OCI-LY7 (cell line): ENCODE data around the gene TNFRSF1A.

ENCODE experiments used
- EZH2phosphoT487 ChIP-seq: fragments of 200-600 bp; sonication (generic); IDR thresholded peaks from 2 replicates; pipeline ENCODE4 v1.6.1; 2018; ENCODE audit warnings: low read depth, borderline replicate concordance, mild to moderate bottlenecking, mixed run types, antibody characterized with exemption, low read length, moderate library complexity, mixed read lengths
- TF ChIP-seq, protein P1 (sequence below): fragments of 200-600 bp; sonication (generic); conservative IDR thresholded peaks from 2 replicates; pipeline ENCODE4 v1.5.1; 2014; ENCODE audit warnings: mild to moderate bottlenecking, antibody characterized with exemption, low read length, moderate library complexity, mixed read lengths

DNA sequence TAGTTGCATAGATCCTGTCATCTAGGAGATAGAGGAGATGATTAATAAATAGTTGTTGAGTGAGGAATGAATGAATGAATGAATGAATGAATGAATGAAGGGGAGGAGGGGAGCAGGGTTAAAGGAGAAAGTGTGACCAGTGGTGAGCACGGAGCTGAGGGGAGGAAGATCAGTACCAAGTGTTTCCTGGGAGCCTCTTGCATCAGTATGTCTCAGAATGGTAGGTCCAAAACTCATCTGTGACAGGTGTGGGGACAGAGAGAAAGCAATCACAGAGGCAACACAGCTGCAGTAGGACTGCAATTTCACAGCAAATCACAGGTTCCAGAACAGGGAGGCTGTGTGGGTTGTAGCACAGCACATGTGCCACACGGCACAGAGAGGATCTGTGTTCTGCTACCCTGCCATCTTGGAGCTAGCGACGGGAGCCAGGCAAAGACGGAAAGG lies 14.5 kb upstream of the TNFRSF1A start:
- TF ChIP-seq, protein P1, sequence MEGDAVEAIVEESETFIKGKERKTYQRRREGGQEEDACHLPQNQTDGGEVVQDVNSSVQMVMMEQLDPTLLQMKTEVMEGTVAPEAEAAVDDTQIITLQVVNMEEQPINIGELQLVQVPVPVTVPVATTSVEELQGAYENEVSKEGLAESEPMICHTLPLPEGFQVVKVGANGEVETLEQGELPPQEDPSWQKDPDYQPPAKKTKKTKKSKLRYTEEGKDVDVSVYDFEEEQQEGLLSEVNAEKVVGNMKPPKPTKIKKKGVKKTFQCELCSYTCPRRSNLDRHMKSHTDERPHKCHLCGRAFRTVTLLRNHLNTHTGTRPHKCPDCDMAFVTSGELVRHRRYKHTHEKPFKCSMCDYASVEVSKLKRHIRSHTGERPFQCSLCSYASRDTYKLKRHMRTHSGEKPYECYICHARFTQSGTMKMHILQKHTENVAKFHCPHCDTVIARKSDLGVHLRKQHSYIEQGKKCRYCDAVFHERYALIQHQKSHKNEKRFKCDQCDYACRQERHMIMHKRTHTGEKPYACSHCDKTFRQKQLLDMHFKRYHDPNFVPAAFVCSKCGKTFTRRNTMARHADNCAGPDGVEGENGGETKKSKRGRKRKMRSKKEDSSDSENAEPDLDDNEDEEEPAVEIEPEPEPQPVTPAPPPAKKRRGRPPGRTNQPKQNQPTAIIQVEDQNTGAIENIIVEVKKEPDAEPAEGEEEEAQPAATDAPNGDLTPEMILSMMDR = no peak
- no peak for TF ChIP-seq EZH2phosphoT487
